A673 (cell line): Measurements from ENCODE around the gene DCK. TPM values are rescaled to one million over a fixed set of nuclear protein-coding genes. Genes with fewer than 3 reads are reported as not detected.
"Not testable (repeated sequence)": the region's sequence is repeated elsewhere in the genome, so short reads cannot be mapped to it uniquely, and the experiment has no call there.

Experiments used
- BruUV-seq: library from RNA; stranded (reverse); fragments of 400-500 nt; replicated peaks from 2 replicates; lab custom pipeline; 2021; lab: Mats Ljungman, UMichigan
- CTCF ChIA-PET: fragments of 300-600 bp; sonication (Branson Sonifier 250); formaldehyde crosslinking; loops from one replicate; lab custom pipeline; 2022; ENCODE audit warnings: antibody characterized with exemption; lab: Charles Lee
- POLR2A ChIA-PET: fragments of 300-600 bp; sonication (Branson Sonifier 250); formaldehyde crosslinking; loops from one replicate; lab custom pipeline; 2022; ENCODE audit warnings: antibody characterized with exemption; ENCODE audit not compliant: low non-redundant PET; lab: Charles Lee
- DNase-seq: peaks from one replicate; pipeline ENCODE4 v3.0.0-alpha.2; 2015; ENCODE audit warnings: low spot score
- H3K27ac ChIP-seq: fragments of 200-600 bp; sonication (generic); 2 replicates; pipeline ENCODE4 v1.5.1; 2016; ENCODE audit warnings: mixed run types, low read depth, mild to moderate bottlenecking, mixed read lengths, antibody characterized with exemption, low read length; ENCODE audit not compliant: poor library complexity, severe bottlenecking
- H3K27me3 ChIP-seq: fragments of 200-600 bp; sonication (generic); replicated peaks from 2 replicates; pipeline ENCODE4 v1.6.1; 2017; ENCODE audit warnings: mixed run types, low read depth, mild to moderate bottlenecking, mixed read lengths, antibody characterized with exemption, low read length; ENCODE audit not compliant: insufficient read depth, poor library complexity
- H3K36me3 ChIP-seq: fragments of 200-600 bp; sonication (generic); 2 replicates; pipeline ENCODE4 v1.6.1; 2016; ENCODE audit warnings: mixed run types, mild to moderate bottlenecking, mixed read lengths, antibody characterized with exemption, low read length; ENCODE audit not compliant: insufficient read depth, poor library complexity, severe bottlenecking
- H3K4me1 ChIP-seq: fragments of 200-600 bp; sonication (generic); 2 replicates; pipeline ENCODE4 v1.6.1; 2017; ENCODE audit warnings: mixed run types, mild to moderate bottlenecking, mixed read lengths, antibody characterized with exemption, low read length; ENCODE audit not compliant: insufficient read depth, poor library complexity, severe bottlenecking
- H3K4me3 ChIP-seq: fragments of 200-600 bp; sonication (generic); 2 replicates; pipeline ENCODE4 v1.5.1; 2016; ENCODE audit warnings: low read depth, mixed run types, mild to moderate bottlenecking, mixed read lengths, low read length; ENCODE audit not compliant: poor library complexity, severe bottlenecking
- H3K9me3 ChIP-seq: fragments of 200-600 bp; sonication (generic); 2 replicates; pipeline ENCODE4 v1.6.1; 2016; ENCODE audit warnings: mixed run types, low read depth, mild to moderate bottlenecking, mixed read lengths, antibody characterized with exemption, low read length; ENCODE audit not compliant: poor library complexity, severe bottlenecking
- CTCF ChIP-seq: fragments of 300-800, 200-600 bp; sonication (generic); conservative IDR thresholded peaks from 2 replicates; pipeline ENCODE4 v1.5.1; 2017; ENCODE audit warnings: low read depth, mild to moderate bottlenecking, antibody characterized with exemption, low read length, moderate library complexity, mixed read lengths
- EZH2 ChIP-seq: fragments of 200-600 bp; sonication (generic); IDR thresholded peaks from 2 replicates; pipeline ENCODE4 v1.6.1; 2017; ENCODE audit warnings: borderline replicate concordance, low read depth, mild to moderate bottlenecking, mixed read lengths, antibody characterized with exemption, low read length; ENCODE audit not compliant: poor library complexity, severe bottlenecking
- intact Hi-C: fragments of 100-400 bp; cut with micrococcal nuclease; formaldehyde crosslinking; loops from one replicate; pipeline ENCODE4 v1.10.0; 2022; ENCODE audit not compliant: unreplicated experiment
- total RNA-seq: library from RNA; stranded (reverse); gene quantifications from 2 replicates; pipeline ENCODE4 v1.2.3, GENCODE V29; 2021

The DCK gene
- total RNA-seq, 1 experiment from 2014 or later: 18.4 TPM

GRCh38 chr4:71027611-71028010 lies 34.2 kb downstream of the DCK start:
- H3K4me1 ChIP-seq: peaks cover 14% of the 10 kb centered on the region
- CTCF ChIA-PET: no interaction called here
- peaks cover 4% of the 10 kb centered on the region for H3K36me3 ChIP-seq
- no peak for DNase-seq
- TF ChIP-seq EZH2 (no peak), CTCF (no peak)
- BruUV-seq: no TSS peak
- no peak overlapping the region for H3K27ac ChIP-seq
- no peaks in the 10 kb centered on the region for H3K9me3 ChIP-seq
- POLR2A ChIA-PET: no interaction called here
- H3K27me3 ChIP-seq: no peaks in the 10 kb centered on the region
- H3K4me3 ChIP-seq: no peak overlapping the region
- intact Hi-C loops: no loop called here

GRCh38 chr4:71029504-71029903 lies 36.1 kb downstream of the DCK start:
- ChIA-PET POLR2A (no interaction called here), CTCF (no interaction called here)
- Histone ChIP-seq H3K4me1 (peaks cover 14% of the 10 kb centered on the region), H3K27ac (peak overlapping the region; percentile 37), H3K27me3 (no peaks in the 10 kb centered on the region), H3K4me3 (no peak overlapping the region), H3K36me3 (peaks cover 4% of the 10 kb centered on the region), H3K9me3 (no peaks in the 10 kb centered on the region)
- DNase-seq: peak; percentile 56
- BruUV-seq: no TSS peak
- TF ChIP-seq EZH2 (no peak), CTCF (no peak)
- intact Hi-C loops: no loop called here

GRCh38 chr4:71032106-71032505 lies 38.7 kb downstream of the DCK start:
- H3K4me3 ChIP-seq, CTCF ChIA-PET, POLR2A ChIA-PET, H3K9me3 ChIP-seq, BruUV-seq, H3K27ac ChIP-seq, H3K36me3 ChIP-seq, H3K27me3 ChIP-seq, DNase-seq, H3K4me1 ChIP-seq, intact Hi-C loops: not testable (repeated sequence)

GRCh38 chr4:71045256-71045655 lies 51.8 kb downstream of the DCK start:
- CTCF ChIA-PET: no interaction called here
- no peaks in the 10 kb centered on the region for H3K36me3 ChIP-seq
- intact Hi-C loops: no loop called here
- H3K4me3 ChIP-seq: no peak overlapping the region
- H3K9me3 ChIP-seq: no peaks in the 10 kb centered on the region
- H3K27me3 ChIP-seq: no peaks in the 10 kb centered on the region
- DNase-seq: no peak
- POLR2A ChIA-PET: no interaction called here
- H3K27ac ChIP-seq: no peak overlapping the region
- TF ChIP-seq EZH2: no peak
- no peak for TF ChIP-seq CTCF
- H3K4me1 ChIP-seq: no peaks in the 10 kb centered on the region
- no TSS peak for BruUV-seq
